ENCODE measurements around the gene DPP4.

The DPP4 gene

DNA sequence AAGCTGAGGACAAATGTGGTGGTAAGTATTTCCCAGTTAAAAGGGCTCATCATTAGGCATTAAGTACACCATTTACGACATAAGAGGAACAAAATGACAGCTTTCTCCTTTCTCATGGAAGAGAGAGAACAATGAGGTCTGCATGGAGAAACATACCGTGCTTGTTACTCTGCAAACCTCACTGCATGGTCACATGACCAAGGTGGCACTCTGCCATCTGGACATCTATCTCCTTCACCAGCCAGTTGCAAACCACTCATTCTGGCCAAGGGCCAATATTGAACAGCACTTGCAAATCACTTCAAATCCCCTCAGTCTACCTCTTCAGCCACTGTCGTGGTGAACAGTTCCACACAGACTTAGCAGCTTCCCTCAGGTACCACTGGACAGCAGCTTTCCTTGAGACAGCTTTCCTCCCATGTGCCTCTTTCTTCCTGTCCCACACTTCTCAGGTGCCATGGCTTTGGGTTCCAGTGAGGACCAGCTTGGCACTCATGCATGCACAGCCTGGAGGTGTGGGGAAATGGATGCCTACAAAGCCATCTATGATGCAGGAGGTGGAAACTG, 29.5 kb upstream of the DPP4 start (continued):
- TF ChIP-seq, protein P1, sequence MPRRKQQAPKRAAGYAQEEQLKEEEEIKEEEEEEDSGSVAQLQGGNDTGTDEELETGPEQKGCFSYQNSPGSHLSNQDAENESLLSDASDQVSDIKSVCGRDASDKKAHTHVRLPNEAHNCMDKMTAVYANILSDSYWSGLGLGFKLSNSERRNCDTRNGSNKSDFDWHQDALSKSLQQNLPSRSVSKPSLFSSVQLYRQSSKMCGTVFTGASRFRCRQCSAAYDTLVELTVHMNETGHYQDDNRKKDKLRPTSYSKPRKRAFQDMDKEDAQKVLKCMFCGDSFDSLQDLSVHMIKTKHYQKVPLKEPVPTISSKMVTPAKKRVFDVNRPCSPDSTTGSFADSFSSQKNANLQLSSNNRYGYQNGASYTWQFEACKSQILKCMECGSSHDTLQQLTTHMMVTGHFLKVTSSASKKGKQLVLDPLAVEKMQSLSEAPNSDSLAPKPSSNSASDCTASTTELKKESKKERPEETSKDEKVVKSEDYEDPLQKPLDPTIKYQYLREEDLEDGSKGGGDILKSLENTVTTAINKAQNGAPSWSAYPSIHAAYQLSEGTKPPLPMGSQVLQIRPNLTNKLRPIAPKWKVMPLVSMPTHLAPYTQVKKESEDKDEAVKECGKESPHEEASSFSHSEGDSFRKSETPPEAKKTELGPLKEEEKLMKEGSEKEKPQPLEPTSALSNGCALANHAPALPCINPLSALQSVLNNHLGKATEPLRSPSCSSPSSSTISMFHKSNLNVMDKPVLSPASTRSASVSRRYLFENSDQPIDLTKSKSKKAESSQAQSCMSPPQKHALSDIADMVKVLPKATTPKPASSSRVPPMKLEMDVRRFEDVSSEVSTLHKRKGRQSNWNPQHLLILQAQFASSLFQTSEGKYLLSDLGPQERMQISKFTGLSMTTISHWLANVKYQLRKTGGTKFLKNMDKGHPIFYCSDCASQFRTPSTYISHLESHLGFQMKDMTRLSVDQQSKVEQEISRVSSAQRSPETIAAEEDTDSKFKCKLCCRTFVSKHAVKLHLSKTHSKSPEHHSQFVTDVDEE (CRISPR knock-in tag; IDR thresholded peaks at IDR 0.05) = no peak
- TF ChIP-seq ZFP30 (CRISPR knock-in tag; IDR thresholded peaks at IDR 0.05) = no peak

DNA sequence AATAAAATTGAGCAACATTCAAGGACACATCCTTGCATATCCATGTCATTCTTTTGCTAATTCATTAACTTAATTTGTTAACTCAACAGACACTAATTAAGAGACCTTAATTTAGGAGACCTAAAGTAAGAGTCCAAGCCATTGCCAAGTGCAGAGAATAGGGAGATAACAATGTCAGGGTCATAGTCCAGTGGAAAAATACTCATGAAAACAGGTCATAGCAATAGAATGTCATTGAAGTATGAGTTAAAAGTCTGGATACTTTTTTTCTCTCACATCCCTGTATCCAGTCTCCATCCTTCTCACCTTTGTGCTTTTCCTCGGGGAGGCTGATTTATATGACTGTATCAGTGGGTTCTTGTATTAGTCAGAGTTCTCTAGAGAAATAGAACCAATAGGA, 26.6 kb upstream of the DPP4 start:
- ATAC-seq = no peak
- TF ChIP-seq TCF4 (CRISPR knock-in tag; IDR thresholded peaks at IDR 0.05; ENCODE audit: borderline replicate concordance) (no peak), ZC3H10 (CRISPR knock-in tag; IDR thresholded peaks at IDR 0.05) (no peak), BACH2 (CRISPR knock-in tag; IDR thresholded peaks at IDR 0.05; ENCODE audit: borderline replicate concordance) (no peak), ZNF70 (CRISPR knock-in tag; IDR thresholded peaks at IDR 0.05) (no peak), ZFP3 (CRISPR knock-in tag; IDR thresholded peaks at IDR 0.05) (no peak), ZNF565 (CRISPR knock-in tag; conservative IDR thresholded peaks at IDR 0.05; ENCODE audit: low read depth) (no peak)

- ATAC-seq = no peak
- TF ChIP-seq CSRNP3 (CRISPR knock-in tag; IDR thresholded peaks at IDR 0.05) = no peak
These were observed 25.8 kb upstream of the DPP4 start for GRCh38 chr2:162099836-162100235.

- no peak for TF ChIP-seq PATZ1 (CRISPR knock-in tag; IDR thresholded peaks at IDR 0.05; ENCODE audit: borderline replicate concordance)
- TF ChIP-seq ZNF8 (CRISPR knock-in tag; IDR thresholded peaks at IDR 0.05) = no peak
- TF ChIP-seq ARNTL (CRISPR knock-in tag; IDR thresholded peaks at IDR 0.05; ENCODE audit: borderline replicate concordance, low read depth) = no peak
- TF ChIP-seq, protein P1 (CRISPR knock-in tag; IDR thresholded peaks at IDR 0.05) = no peak
- no peak for TF ChIP-seq ISL1 (CRISPR knock-in tag; IDR thresholded peaks at IDR 0.05)
- TF ChIP-seq ZFP30 (CRISPR knock-in tag; IDR thresholded peaks at IDR 0.05) = no peak
- peak; percentile 25; the same call in 2 of the 3 replicates for ATAC-seq
These were observed 18.9 kb upstream of the DPP4 start for GRCh38 chr2:162092658-162093556.

DNA sequence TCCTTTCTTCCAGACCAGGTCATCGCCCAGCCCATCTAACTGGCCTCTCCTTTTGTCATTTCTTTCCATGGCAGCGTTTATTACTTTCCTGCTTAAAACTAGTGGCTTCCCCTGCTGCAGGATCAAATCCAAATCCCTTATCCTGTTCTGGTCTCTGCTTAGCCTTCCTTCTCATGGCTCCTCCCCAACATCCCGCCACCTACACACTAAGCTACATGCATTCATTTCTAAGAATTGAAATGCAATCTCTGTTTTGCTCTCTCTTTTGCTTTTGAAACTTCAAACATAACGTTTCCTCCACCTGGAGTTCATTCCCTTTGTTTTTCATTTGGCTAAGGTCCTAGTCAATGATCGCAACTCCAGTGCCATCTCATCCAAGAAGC, 18.0 kb upstream of the DPP4 start:
- ATAC-seq = peak; percentile 13
- TF ChIP-seq ZFP30 (CRISPR knock-in tag; IDR thresholded peaks at IDR 0.05) (no peak), RARB (CRISPR knock-in tag; IDR thresholded peaks at IDR 0.05) (no peak), OSR1 (CRISPR knock-in tag; IDR thresholded peaks at IDR 0.05) (no peak), ZNF70 (CRISPR knock-in tag; IDR thresholded peaks at IDR 0.05) (no peak), SNAI2 (CRISPR knock-in tag; IDR thresholded peaks at IDR 0.05) (no peak), CSDC2 (CRISPR knock-in tag; IDR thresholded peaks at IDR 0.05) (no peak), BACH2 (CRISPR knock-in tag; IDR thresholded peaks at IDR 0.05; ENCODE audit: borderline replicate concordance) (no peak), ISL1 (CRISPR knock-in tag; IDR thresholded peaks at IDR 0.05) (no peak), POU6F1 (CRISPR knock-in tag; IDR thresholded peaks at IDR 0.05; ENCODE audit: borderline replicate concordance, low read depth) (no peak), ZFP3 (CRISPR knock-in tag; IDR thresholded peaks at IDR 0.05) (no peak), ARNTL (CRISPR knock-in tag; IDR thresholded peaks at IDR 0.05; ENCODE audit: borderline replicate concordance, low read depth) (no peak), ZNF8 (CRISPR knock-in tag; IDR thresholded peaks at IDR 0.05) (no peak), PPARA (CRISPR knock-in tag; IDR thresholded peaks at IDR 0.05; ENCODE audit: borderline replicate concordance) (no peak), ZNF565 (CRISPR knock-in tag; conservative IDR thresholded peaks at IDR 0.05; ENCODE audit: low read depth) (no peak)
- TF ChIP-seq, protein P2, sequence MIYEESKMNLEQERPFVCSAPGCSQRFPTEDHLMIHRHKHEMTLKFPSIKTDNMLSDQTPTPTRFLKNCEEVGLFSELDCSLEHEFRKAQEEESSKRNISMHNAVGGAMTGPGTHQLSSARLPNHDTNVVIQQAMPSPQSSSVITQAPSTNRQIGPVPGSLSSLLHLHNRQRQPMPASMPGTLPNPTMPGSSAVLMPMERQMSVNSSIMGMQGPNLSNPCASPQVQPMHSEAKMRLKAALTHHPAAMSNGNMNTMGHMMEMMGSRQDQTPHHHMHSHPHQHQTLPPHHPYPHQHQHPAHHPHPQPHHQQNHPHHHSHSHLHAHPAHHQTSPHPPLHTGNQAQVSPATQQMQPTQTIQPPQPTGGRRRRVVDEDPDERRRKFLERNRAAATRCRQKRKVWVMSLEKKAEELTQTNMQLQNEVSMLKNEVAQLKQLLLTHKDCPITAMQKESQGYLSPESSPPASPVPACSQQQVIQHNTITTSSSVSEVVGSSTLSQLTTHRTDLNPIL (CRISPR knock-in tag; IDR thresholded peaks at IDR 0.05; ENCODE audit: low read depth) = no peak
